ENCODE measurements around the gene PPP1R2.
"Not testable (repeated sequence)": the region's sequence is repeated elsewhere in the genome, so short reads cannot be mapped to it uniquely, and the experiment has no call there.

PPP1R2 gene

DNA sequence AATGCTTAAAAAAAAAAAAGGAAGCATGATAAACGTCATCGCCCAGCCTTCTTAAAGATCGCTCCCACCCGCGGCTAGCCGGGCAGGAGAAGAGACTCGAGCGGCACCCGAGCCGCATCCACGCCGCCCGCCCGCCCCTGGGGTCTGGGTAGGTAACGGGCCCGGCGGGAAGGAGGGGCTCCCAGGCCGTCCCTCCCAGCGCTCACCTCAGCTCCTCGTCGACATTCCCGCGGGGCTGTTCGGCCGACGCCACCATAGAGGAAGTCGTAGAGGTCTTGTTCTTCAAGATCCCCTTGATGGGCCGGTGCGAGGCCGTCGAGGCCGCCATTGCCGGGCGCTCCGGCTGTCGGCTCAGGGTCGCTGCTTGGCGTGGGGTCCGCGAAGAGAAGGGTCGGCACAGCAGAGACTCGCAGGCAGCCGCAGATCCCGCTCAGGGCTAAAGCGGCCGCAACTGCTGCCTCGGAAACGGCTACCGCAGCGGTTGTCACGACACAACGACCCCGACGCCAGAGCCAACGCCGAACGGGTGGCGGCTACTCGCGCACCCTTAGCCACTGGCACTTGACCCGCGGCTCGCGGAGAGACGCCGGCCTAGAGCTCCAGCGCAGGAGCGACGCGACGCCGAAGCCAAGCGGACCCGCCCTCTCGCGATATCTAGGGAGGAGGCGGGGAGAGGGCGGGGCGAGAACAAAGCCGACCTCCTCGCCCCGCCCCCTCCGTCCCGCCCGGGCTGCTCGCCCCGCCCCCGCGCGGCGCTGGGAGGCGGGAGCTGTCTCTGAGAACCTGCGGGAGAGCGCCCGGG, at the start of gene PPP1R2:
Gene PPP1R2, minus strand, starts transcription at position 628 of the 802 bp plus-strand sequence. Its CDS starts 300 bp downstream, at position 328.
- DNase-seq (ENCODE audit: low read depth, low spot score): peak; percentile 83

DNA sequence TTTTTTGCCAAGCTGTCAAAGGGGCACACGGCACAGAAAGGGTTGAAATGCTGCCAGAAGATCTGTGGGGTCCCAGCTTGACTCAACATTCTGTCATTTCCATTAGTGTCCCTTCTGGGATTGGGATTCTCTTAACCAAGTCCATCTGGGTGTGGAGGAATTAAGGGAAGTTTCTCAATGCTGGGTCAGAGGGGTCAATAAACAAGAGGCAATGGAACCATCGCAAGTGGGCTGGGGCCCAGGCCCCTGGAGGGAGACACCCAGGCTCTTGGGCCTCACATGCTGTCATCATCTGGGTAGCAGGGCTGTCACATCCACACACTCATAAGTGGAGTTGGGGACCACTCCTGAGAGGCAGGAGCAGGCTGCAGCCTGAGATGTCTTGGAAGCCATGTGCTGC, 48.7 kb upstream of the PPP1R2 start:
- no peak for DNase-seq (ENCODE audit: low read depth, low spot score)

DNA sequence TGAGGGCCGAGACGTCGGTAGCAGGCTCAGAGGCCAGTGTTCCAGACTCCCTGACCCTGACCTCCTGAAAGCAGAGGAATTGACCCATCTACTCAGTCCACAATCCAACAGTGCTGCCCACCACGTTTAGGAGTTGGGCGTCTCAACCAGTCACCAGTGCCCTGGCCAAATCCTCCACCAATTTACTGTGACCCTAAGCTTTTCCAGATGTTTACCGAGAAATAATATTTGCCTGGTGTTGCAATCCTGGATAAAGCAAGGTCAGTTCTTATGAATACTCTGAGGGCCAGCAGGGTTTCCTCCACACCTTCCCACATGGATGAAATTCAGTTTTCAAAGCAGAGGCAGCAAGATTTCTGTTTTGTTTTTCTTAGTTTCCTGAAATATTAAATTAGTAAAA, 48.1 kb upstream of the PPP1R2 start:
- DNase-seq (ENCODE audit: low read depth, low spot score): no peak

DNA sequence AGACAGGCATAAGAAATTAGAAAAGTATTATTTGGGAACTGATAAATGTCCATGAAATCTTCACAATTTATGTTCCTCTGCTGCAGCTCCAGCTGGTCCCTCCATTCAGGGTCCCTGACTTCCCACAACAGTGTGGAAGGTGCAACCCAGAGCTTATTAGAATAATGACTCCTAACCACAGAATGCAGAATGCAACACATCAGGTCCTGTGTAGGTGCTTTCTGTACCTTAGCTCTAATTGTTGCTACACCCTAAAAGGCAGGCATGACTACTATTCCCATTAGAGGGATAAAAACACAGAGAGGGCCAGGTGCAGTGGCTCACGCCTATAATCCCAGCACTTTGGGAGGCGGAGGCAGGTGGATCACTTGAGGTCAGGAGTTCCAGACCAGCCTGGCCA, 47.3 kb upstream of the PPP1R2 start:
- not testable (repeated sequence) for DNase-seq (ENCODE audit: low read depth, low spot score)

DNA sequence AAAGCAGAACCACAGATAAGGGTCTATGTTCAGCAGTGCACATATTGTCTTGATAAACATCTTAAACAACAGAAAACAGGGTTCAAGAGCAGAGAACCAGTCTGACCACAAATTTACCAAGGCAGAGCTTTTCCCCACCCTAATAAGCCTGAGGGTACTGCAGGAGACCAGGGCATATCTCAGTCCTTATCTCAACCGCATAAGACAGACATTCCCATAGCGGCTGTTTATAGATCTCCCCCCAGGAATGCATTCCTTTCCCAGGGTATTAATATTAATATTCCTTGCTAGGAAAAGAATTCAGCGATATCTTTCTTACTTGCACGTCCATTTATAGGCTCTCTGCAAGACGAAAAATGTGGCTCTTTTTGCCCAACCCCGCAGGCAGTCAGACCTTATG, 46.7 kb upstream of the PPP1R2 start:
- not testable (repeated sequence) for DNase-seq (ENCODE audit: low read depth, low spot score)

DNA sequence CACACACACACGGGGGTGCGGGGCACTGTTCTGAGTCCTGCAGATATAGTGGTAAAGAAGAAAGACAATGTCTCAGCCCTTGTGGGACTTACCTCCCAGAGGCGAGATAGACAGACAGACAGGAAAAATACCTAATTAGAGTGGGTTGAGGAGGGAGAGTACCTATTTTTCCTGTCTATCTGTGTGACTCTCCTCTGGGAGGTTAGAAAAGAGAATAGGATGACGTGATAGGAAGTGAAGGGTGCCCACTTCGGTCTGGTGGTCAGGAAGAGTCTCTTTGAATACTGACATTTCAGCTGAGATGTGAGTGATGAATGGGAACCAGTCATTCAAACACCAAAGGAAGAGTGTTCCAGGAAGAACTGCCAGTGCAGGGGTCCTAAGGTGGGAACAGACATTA, 44.7 kb upstream of the PPP1R2 start:
- DNase-seq (ENCODE audit: low read depth, low spot score): no peak

DNA sequence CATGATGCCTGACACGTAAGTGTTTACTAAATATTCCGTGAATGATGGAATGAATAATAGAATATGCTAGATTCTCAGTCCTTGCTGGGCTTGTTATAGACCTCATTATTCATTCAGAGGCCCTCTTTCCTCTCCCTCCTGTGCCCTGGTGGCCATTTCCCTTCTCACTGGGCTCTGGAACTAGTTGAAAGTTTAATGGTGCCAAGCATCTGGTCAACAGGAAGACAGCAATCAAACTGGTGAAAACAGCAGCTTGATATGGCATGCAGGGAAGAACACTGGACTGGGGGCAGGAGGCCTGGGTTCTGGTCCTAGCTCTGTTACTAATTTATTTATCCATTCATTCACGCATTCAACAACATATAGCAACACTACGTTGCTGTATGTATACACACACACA, 44.3 kb upstream of the PPP1R2 start:
- no peak for DNase-seq (ENCODE audit: low read depth, low spot score)

DNA sequence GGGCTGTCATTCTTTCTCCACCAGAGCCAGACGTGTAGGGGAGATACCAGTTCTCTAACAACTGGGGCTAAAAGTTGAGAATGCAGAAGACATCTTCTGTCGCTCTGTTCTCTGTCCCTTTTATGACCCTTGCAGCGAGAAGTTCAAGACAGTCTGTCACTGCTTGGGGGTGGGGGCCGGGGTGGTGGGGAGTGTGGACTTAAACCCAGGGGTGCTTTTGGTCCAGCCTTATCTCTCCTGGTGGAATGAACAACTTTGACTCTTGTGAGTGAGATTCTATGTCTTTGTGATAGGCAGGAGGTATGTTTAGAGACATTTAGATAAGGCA, 41.4 kb upstream of the PPP1R2 start:
- DNase-seq (ENCODE audit: low read depth, low spot score): no peak

DNA sequence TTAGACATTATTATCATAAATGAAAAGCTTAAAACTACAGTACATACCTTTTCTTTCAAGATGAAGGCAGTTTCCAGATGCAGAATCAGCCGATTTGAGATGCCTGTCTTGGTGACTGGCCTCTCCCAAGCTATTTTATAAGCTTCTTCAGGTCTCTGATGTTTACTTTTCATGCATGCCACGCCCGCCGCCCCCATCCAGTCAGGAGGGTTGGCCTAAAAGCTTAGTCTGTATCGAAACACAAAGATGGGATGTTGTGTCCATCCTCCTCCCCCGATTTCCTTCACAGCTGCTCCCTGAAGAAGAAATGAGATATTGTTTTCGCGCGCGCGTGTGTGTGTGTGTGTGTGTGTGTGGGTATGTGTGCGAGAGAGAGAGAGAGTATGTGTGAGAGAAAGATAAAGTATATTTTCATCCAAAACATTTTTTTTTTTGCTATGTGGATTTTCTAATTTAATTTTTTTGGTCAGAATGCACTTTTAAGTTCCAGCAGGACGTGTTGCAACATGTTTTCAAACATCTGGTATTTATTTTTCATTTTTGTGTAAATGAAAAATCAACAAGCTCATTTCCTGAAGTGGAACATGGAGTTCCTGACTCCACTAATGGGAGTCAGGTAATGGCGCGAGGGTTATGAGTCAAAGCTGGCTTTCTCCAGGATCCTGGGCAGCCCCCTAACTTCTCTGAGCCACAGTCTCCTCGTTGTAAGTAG, 40.9 kb upstream of the PPP1R2 start, which contains the start of gene APOD:
Gene APOD, minus strand, starts transcription at position 110 of the 712 bp plus-strand sequence. CDS start 4,479 bp downstream, outside the sequence.
- DNase-seq (ENCODE audit: low read depth, low spot score): no peak

DNA sequence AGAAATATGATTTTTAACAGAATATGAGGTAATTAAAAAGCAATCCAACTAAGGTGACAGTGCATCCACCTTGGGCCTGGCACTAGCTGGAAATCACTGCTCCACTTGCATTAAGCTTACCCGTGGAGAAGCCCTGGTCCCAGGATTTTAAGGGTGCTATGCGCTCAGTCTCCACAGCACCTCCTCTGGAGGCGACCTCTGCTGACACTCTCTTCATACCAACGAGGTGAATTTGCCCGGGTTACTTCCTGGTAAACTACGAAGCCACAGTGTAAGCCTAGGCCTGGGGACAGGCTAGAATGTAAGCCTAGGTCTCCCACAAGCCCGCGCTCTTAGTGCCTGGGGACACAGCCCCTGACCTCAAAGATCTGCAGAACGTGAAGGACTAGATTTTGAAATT, 39.8 kb upstream of the PPP1R2 start:
- no peak for DNase-seq (ENCODE audit: low read depth, low spot score)

DNA sequence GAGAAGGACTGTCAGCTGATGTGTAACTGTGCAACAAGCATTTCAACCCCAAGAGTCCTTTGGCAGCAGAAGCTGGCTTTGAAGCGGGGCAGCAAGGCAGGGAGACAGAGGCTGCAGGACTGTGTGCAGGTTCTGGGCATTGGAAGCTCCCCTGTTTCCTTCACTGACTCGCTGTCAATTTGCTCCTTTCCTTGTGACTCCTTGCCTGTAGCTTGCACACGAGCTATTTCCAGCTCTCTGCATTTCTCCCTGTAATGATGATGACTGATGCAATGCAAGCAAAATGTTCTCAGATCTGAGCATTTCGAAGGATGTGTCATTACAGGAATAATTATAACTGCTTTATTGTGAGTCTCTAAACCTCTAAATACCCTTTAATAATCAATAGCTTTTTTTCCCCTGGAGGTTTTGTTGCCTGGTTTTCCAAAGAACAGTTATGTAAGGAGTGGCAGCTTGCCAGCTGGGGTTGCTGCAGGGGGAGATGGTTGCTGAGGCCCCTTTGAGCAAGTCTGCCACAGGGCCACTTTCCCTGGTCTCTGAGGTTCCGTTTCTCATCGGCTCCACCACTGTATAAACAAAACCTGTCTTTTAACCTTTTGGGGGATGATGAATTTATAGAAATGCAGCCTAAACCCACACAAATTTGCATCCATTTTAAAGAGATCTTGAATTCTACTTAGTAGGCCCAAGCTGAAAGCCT, 37.8 kb upstream of the PPP1R2 start:
- no peak for DNase-seq (ENCODE audit: low read depth, low spot score)

DNA sequence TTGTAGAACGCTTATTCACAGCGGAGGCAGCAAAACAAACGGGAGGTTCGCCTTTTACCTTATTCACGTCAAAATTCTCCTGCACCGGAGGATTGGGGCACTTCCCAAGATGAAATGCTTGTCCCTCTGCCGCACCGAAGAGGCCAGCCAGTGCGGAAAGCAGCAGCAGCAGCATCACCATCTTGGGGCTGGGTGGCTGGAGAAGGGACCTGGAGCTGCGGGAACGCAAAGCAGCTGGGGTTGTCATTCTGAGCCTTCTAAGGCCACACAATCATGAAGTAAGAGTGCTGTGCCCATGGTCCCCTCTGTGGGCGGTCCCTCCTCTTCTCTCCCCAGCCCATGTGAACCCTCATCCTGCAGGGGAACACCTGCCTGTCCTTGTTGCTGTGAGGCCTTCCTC, 36.2 kb upstream of the PPP1R2 start:
- no peak for DNase-seq (ENCODE audit: low read depth, low spot score)

DNA sequence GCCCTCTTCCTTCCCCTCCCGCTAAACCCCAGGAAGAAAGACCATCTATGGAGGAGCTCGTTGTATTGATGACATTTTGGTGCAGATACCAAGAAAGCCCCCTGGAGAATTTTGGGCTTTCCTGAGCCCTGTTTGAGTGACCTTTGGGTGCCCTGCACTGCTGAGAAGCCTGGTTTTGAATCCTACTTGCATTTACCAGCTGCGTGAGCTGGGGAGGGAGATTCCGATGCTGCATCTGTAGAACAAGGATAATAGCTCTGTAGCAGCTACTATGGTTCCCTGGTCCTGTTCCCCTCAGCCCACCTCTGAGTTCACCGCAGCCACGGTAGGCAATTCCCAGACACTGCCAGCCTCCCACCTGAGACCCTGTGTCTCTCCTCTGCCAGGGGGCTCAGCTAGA, 35.4 kb upstream of the PPP1R2 start:
- DNase-seq (ENCODE audit: low read depth, low spot score): no peak

DNA sequence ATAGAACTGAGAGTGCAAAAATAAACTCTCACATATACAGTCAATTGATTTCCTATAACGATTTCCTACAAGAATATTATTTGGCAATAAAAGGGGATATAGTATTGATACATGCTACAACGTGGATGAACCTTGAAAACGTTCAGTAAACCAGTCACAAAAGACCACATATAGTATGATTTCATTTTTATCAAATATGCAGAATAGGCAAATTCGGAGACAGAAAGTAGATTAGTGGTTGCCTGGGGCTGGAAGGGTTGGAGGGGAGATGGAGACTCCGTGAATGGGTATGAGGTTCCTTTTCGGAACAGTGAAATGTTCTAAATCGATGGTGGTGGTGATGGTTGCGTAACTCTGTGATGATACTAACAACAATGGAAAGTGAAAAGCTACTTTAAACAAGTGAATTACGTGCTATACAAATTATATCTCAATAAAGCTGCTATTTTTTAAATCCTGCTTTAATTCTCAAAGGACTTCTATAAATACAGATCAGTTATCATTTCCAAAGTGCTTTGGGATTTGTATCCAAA, 34.6 kb upstream of the PPP1R2 start:
- DNase-seq (ENCODE audit: low read depth, low spot score): no peak

DNA sequence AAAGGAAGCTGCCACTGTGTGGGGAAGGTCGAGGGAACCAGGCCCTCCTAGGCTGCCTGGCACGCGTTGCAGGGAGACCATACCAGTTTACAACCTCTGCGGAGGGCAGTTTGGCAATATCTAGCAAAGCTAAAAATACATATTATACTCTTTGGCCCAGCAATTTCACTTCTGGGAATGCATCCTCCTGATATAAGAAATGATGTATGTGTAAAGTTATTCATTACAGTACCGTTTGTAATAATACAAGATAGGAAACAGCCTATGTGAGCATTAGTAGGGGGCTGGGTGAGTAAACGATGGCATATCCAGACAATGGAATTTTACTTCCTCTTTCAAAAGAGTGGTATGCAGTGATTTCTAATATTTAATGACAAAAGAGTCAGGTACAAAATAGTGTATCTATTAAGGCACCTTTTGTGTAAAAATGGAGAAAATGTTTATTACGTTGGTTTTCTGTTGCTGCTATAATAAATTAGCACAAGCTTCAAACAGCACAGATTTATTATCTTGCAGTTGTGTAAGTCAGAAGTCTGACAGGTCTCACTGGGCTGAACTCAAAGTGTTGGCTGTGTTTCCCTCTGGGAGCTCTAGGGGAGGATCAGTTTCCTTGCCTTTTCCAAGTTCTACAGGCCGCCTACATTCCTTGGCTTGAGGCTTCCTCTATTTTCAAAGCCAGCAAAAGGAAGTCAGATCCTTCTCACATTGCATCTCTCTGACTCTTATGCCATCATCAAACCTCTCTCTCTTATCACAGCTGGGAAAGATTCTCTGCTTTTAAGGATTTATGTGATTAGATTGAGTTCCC, 31.6 kb upstream of the PPP1R2 start:
- no peak for DNase-seq (ENCODE audit: low read depth, low spot score)

DNA sequence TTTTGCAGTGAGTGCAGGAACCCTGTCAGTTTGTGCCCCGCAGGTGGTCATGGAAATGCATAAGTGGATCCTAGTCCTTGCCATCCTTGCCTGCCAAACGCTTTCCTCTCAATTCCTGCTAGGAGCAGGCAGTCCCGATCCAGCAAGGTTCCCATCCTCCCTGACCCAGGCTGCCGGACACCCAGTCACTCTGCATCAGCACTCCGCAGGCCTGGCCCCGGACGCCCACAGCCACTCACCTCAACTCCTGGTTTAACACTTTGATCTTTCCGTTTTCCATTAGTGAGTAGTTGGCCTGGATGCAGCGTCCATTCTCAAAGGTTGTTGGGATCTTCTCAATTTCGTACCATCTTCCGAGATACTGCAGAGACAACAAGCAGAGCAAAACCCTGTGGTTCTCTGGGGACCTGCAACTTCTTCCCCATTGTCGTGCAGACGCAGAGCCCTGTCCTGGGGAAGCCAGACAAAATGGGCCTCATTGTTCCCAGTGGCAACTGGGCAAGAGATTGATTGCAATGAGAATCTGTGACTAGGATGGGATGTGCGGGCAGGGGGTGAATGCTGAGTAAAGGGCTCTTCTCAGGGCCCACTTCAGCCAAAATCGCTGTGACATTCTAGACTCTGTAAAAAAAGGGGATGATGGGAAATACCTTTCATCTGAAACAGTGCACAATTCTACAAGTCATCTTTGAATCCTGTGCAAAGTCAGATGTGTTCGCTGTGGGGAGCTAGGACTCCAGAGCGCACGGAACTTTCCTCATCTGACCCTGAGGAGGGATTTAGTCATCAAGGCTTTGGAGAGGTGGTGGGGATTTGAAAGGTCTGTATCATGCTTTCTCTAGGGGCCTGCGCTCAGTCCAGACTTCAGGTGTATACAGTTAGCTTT, 30.7 kb upstream of the PPP1R2 start:
- DNase-seq (ENCODE audit: low read depth, low spot score): no peak

DNA sequence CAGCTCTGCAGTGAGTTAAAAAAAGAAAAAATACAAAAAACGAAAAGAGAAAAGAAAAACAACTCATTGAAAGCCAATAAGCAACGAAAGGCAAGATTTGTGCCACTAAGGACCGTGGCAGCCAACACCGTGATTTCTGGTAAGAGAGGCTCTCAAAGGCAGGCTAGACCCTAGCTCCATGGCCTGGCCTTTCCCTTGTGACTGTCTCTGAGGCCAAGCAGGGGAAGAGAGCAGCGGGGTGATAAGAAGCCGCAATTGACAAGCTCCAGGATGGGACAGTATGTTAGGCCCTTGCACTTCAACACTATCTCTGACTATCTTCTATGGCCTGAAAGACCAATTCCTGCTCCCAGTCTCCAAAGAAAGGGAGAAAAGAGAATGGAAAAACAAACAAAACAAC, 28.2 kb upstream of the PPP1R2 start:
- no peak for DNase-seq (ENCODE audit: low read depth, low spot score)

DNA sequence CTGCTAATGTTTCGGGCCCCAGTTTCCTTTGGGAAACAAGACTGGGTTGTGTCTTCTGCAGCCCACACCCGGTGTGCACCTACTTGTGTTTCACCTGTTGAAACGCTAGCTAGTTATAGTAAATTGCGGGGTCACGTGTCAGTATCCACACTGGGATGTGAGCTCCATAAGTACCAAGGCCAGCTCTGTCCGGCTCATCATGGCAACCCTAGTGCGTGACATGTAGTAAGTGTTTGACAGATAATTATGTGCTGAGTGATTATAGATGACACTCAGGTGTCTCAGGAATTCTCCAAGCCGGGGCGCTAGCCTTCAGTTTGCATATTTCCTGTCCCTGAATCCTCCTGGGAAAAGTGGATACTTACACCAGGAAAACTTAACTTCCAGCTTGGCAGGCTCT, 27.8 kb upstream of the PPP1R2 start:
- DNase-seq (ENCODE audit: low read depth, low spot score): no peak

DNA sequence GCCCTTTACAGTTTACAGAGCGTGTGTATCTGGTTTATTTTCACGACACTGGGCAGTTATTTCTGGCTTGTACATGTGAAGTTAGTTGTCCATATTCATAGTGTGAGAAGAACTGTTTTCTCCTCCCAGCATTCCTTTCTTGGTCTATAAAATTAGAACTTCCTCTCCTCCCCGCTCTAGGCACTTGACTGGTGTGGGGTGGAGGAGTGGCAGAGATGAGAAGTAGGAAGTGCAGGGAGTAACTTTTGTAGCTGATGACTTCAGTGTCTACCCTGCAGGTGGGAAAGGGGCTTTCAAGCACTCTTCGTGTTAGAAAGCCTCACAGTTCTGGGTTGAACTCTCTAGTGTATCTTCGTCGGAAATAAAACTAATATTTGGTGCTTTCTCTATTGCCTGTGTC, 27.2 kb upstream of the PPP1R2 start:
- DNase-seq (ENCODE audit: low read depth, low spot score): no peak

DNA sequence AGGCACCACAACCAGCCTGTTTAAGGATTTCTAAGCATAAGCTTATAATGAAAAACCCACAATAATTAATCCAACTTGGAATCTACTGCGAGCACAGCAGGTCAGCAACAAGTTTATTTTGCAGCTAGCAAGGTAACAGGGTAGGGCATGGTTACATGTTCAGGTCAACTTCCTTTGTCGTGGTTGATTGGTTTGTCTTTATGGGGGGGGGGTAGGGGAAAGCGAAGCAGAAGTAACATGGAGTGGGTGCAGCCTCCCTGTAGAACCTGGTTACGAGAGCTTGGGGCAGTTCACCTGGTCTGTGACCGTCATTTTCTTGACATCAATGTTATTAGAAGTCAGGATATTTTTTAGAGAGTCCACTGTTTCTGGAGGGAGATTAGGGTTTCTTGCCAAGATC, 25.5 kb upstream of the PPP1R2 start:
- DNase-seq (ENCODE audit: low read depth, low spot score): no peak

DNA sequence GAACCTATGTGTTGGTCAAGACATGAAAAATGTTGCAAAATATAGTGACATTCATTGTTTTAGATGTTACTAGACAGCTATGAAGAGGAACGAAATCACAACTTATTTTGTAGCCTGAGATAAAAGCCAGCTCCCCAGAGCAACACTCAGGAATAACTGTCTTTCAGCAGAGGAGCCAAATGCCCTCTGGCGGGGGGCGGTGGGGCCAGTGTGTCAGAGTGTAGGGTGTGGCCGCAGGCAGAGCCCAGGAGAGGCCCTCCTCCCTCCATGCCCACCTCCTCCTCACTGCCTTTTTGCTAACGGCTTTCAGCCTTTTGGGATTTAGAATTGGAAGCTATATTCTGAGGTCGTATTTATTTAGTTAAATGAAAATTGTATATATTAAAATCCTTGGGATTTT, 23.7 kb upstream of the PPP1R2 start:
- DNase-seq (ENCODE audit: low read depth, low spot score): no peak

Data from activated CD4-positive, CD25-positive, alpha-beta regulatory T cell treated with anti-CD3 and anti-CD28 coated beads, Interleukin-2, amount 50 U/mL, for 16 hours (primary cell).